Esophagus squamous epithelium (tissue), 4 donors: ENCODE results near the gene LRP1B.

ENCODE experiments used
- POLR2A ChIP-seq, 4 donors: fragments of 450-650 bp; IDR thresholded peaks; one replicate each; pipeline ENCODE4 v1.6.1; 2017; ENCODE audit warnings: antibody characterized with exemption in 4 of 4, mild to moderate bottlenecking in 4 of 4, moderate library complexity in 3 of 4
- TF ChIP-seq, protein P1 (sequence below), 6 experiments: fragments of 450-650 bp in 4 of 6; fragments of 200-600 bp in 2 of 6; sonication (generic) in 2 of 6; IDR thresholded peaks; one replicate each; pipeline ENCODE4 v1.5.1; 2016 to 2019; ENCODE audit warnings: antibody characterized with exemption in 6 of 6, mild to moderate bottlenecking in 4 of 6, moderate library complexity in 4 of 6

DNA sequence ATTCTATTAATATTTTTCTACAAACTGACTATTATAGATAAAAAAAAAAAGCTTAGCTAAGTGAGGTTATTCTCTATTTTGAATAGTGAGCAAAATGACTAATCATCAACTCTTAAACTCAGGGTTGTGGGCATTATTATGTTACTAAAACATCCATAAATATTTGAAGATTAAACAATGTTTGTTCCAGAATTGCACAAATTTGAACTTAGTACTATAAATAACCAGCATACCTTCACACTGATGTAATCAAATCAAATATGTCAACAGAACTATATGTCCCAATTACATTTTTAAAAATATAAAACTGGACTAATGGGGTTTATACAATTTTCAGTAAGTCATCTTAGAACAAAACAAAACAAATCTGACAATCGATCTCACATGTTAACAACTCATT lies 800.9 kb downstream of the LRP1B start:
- TF ChIP-seq, protein P1, sequence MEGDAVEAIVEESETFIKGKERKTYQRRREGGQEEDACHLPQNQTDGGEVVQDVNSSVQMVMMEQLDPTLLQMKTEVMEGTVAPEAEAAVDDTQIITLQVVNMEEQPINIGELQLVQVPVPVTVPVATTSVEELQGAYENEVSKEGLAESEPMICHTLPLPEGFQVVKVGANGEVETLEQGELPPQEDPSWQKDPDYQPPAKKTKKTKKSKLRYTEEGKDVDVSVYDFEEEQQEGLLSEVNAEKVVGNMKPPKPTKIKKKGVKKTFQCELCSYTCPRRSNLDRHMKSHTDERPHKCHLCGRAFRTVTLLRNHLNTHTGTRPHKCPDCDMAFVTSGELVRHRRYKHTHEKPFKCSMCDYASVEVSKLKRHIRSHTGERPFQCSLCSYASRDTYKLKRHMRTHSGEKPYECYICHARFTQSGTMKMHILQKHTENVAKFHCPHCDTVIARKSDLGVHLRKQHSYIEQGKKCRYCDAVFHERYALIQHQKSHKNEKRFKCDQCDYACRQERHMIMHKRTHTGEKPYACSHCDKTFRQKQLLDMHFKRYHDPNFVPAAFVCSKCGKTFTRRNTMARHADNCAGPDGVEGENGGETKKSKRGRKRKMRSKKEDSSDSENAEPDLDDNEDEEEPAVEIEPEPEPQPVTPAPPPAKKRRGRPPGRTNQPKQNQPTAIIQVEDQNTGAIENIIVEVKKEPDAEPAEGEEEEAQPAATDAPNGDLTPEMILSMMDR (IDR thresholded peaks at IDR 0.05), result no peak
- no peak for TF ChIP-seq POLR2A (IDR thresholded peaks at IDR 0.05)
